A549 (cell line): ENCODE results near the gene ATF5. TPM values are rescaled to one million over a fixed set of nuclear protein-coding genes. Genes with fewer than 3 reads are reported as not detected.

Experiments used
- ATAC-seq, 2 experiments: fragments of 200-7000 bp in 1 of 2; fragments of >200 bp in 1 of 2; cut with Nextera tagmentation in 1 of 2; cut with Tn5 transposase in 1 of 2; 3 replicates each; pipeline versions ENCODE4 v1.8.0 to v1.9.1; 2018 to 2020; ENCODE audit warnings: mild to moderate bottlenecking in 1 of 2, moderate library complexity in 1 of 2
- CTCF ChIA-PET: fragments of 300-600 bp; sonication (Branson Sonifier 250); formaldehyde crosslinking; extraction: SDS; loops from one replicate; lab custom pipeline; 2021; ENCODE audit warnings: antibody characterized with exemption, inconsistent platforms; lab: Yijun Ruan, JAX
- POLR2A ChIA-PET: fragments of 350-600 bp; formaldehyde crosslinking; extraction: SDS; loops from one replicate; lab custom pipeline; 2021; ENCODE audit warnings: antibody characterized with exemption, inconsistent platforms; lab: Yijun Ruan, JAX
- DNase-seq, 2 experiments: peaks; one replicate each; pipeline versions ENCODE4 v3.0.0 to v3.0.0-alpha.2; 2011 to 2016; ENCODE audit warnings: low read depth in 1 of 2, low spot score in 1 of 2
- FAIRE-seq: peaks from 2 replicates; lab custom pipeline; 2011; peaks lifted over from hg19 to GRCh38; lab: Jason Lieb, UNC
- H3K27ac ChIP-seq, 2 experiments: fragments of >200 bp; sonication (Bioruptor Twin); formaldehyde crosslinking; 3 replicates each; pipeline ENCODE4 v1.5.1; 2016 to 2017
- H3K4me1 ChIP-seq: fragments of >200 bp; sonication (Bioruptor Twin); formaldehyde crosslinking; 3 replicates; pipeline ENCODE4 v1.6.1; 2016
- H3K4me2 ChIP-seq: fragments of >200 bp; sonication (Bioruptor Twin); formaldehyde crosslinking; 3 replicates; pipeline ENCODE4 v1.6.1; 2016
- H3K4me3 ChIP-seq: fragments of >200 bp; sonication (Bioruptor Twin); formaldehyde crosslinking; 3 replicates; pipeline ENCODE4 v1.5.1; 2016
- H3K9me3 ChIP-seq: fragments of >200 bp; sonication (Bioruptor Twin); formaldehyde crosslinking; 3 replicates; pipeline ENCODE4 v1.6.1; 2016
- BCL3 ChIP-seq: fragments of >200 bp; sonication (Bioruptor Twin); formaldehyde crosslinking; IDR thresholded peaks from 3 replicates; pipeline ENCODE4 v1.6.1; 2016
- CBX8 ChIP-seq: fragments of 200-600 bp; sonication (generic); IDR thresholded peaks from 2 replicates; pipeline ENCODE4 v1.6.1; 2016
- CEBPB ChIP-seq, 2 experiments: fragments of >200 bp in 1 of 2; sonication (Bioruptor Twin) in 1 of 2; formaldehyde crosslinking in 1 of 2; IDR thresholded peaks; 2 replicates each; pipeline ENCODE4 v1.6.1; 2012 to 2016
- EHF ChIP-seq: fragments of 250-450 bp; sonication (Bioruptor Pico); IDR thresholded peaks from 2 replicates; pipeline ENCODE4 v1.5.0; 2020; ENCODE audit warnings: mild to moderate bottlenecking
- EHMT2 ChIP-seq: fragments of 200-600 bp; sonication (generic); IDR thresholded peaks from 2 replicates; pipeline ENCODE4 v1.6.1; 2016; ENCODE audit warnings: antibody characterized with exemption, low read depth, mild to moderate bottlenecking, moderate library complexity
- ESRRA ChIP-seq: fragments of 150-350 bp; IDR thresholded peaks from 2 replicates; pipeline ENCODE4 v1.6.1; 2014; ENCODE audit warnings: mild to moderate bottlenecking, low read length, borderline replicate concordance
- FOSB ChIP-seq: fragments of 250-450 bp; sonication (Bioruptor Pico); IDR thresholded peaks from 2 replicates; pipeline ENCODE4 v1.5.0; 2020; ENCODE audit warnings: mild to moderate bottlenecking, moderate library complexity
- FOSL2 ChIP-seq, 2 experiments: fragments of 450-650 bp in 1 of 2; fragments of >200 bp in 1 of 2; sonication (Bioruptor Twin) in 1 of 2; formaldehyde crosslinking; IDR thresholded peaks; 2 replicates each; pipeline versions ENCODE4 v1.5.0 to v1.6.1; 2016 to 2020; ENCODE audit warnings: mild to moderate bottlenecking in 1 of 2, moderate library complexity in 1 of 2
- FOXS1 ChIP-seq: fragments of 250-450 bp; sonication (Bioruptor Pico); IDR thresholded peaks from 2 replicates; pipeline ENCODE4 v1.5.0; 2020; ENCODE audit warnings: mild to moderate bottlenecking, moderate library complexity
- HOXA7 ChIP-seq: fragments of 250-450 bp; sonication (Bioruptor Pico); IDR thresholded peaks from 2 replicates; pipeline ENCODE4 v1.5.0; 2020; ENCODE audit warnings: mild to moderate bottlenecking, moderate library complexity
- HOXB5 ChIP-seq: fragments of 250-450 bp; sonication (Bioruptor Pico); IDR thresholded peaks from 2 replicates; pipeline ENCODE4 v1.5.0; 2020; ENCODE audit warnings: mild to moderate bottlenecking, moderate library complexity
- JUNB ChIP-seq: fragments of >200 bp; sonication (Bioruptor Twin); formaldehyde crosslinking; IDR thresholded peaks from 2 replicates; pipeline ENCODE4 v1.6.1; 2016
- KDM5A ChIP-seq: fragments of 200-600 bp; sonication (generic); IDR thresholded peaks from 2 replicates; pipeline ENCODE4 v1.6.1; 2016; ENCODE audit warnings: antibody characterized with exemption, mild to moderate bottlenecking
- MAFK ChIP-seq: fragments of 450-650 bp; IDR thresholded peaks from 2 replicates; pipeline ENCODE4 v1.6.1; 2014; ENCODE audit not compliant: partially characterized antibody
- MAX ChIP-seq: IDR thresholded peaks from 2 replicates; pipeline ENCODE4 v1.6.1; 2012
- MAZ ChIP-seq: fragments of 150-350 bp; IDR thresholded peaks from 2 replicates; pipeline ENCODE4 v1.6.1; 2014; ENCODE audit warnings: antibody characterized with exemption, low read depth, low read length, borderline replicate concordance
- POLR2AphosphoS2 ChIP-seq: conservative IDR thresholded peaks from 2 replicates; pipeline ENCODE4 v1.6.1; 2012; ENCODE audit warnings: low read length, improper control_type of control experiment, inconsistent platforms
- RAD21 ChIP-seq, 2 experiments: fragments of >200 bp in 1 of 2; sonication (Bioruptor Twin) in 1 of 2; formaldehyde crosslinking in 1 of 2; IDR thresholded peaks in 1 of 2; conservative IDR thresholded peaks in 1 of 2; 2 replicates in 1 of 2; 3 replicates in 1 of 2; pipeline ENCODE4 v1.6.1; 2012 to 2018; ENCODE audit warnings: inconsistent platforms in 1 of 2
- RNF2 ChIP-seq: fragments of 200-600 bp; sonication (generic); IDR thresholded peaks from 2 replicates; pipeline ENCODE4 v1.6.1; 2016; ENCODE audit warnings: low read depth, mild to moderate bottlenecking, antibody characterized with exemption, moderate library complexity, borderline replicate concordance
- SMC3 ChIP-seq: fragments of >200 bp; sonication (Bioruptor Twin); formaldehyde crosslinking; IDR thresholded peaks from 3 replicates; pipeline ENCODE4 v1.6.1; 2018; ENCODE audit warnings: inconsistent platforms
- TFCP2L1 ChIP-seq: fragments of 250-450 bp; sonication (Bioruptor Pico); IDR thresholded peaks from 2 replicates; pipeline ENCODE4 v1.5.0; 2021; ENCODE audit warnings: mild to moderate bottlenecking
- USF2 ChIP-seq: fragments of 450-650 bp; IDR thresholded peaks from 2 replicates; pipeline ENCODE4 v1.6.1; 2014; ENCODE audit warnings: antibody characterized with exemption
- ZSCAN20 ChIP-seq: fragments of 250-450 bp; sonication (Bioruptor Pico); IDR thresholded peaks from 2 replicates; pipeline ENCODE4 v1.8.0; 2022; ENCODE audit warnings: mild to moderate bottlenecking, moderate library complexity
- WGBS: methylation state at CpG from one replicate; pipeline ENCODE4 v1.1.6; 2017; ENCODE audit errors: missing lambda C conversion rate; 5-methylcytosine and 5-hydroxymethylcytosine counted together
- polyA plus RNA-seq, 4 experiments: library from polyadenylated mRNA; depleted of rRNA in 3 of 4; stranded (reverse); fragments of >200 nt; fragmentation: RNase III in 1 of 4; extraction: RNeasy Plus Mini Kit Qiagen cat#74134 plus additional on column Dnase treatment in 1 of 4; gene quantifications; 2 replicates in 3 of 4; 3 replicates in 1 of 4; pipeline ENCODE4 v1.2.3, GENCODE V29; 2011 to 2017
- TF ChIP-seq, protein P1 (sequence below): fragments of 250-450 bp; sonication (Bioruptor Pico); IDR thresholded peaks from 2 replicates; pipeline ENCODE4 v1.5.0; 2020; ENCODE audit warnings: low read depth, mild to moderate bottlenecking, moderate library complexity
- TF ChIP-seq, protein P2 (sequence below): IDR thresholded peaks from 2 replicates; pipeline ENCODE4 v1.6.1; 2012

ATF5 gene
- polyA plus RNA-seq, 2 of the 4 experiments (the other 2 are of a cell fraction): 12.9 to 42.8 TPM

- Histone ChIP-seq H3K9me3 (peaks cover 10% of the 10 kb centered on the region), H3K4me1 (peaks cover 11% of the 10 kb centered on the region), H3K4me2 (no peak overlapping the region), H3K27ac (no peak overlapping the region), H3K4me3 (no peak overlapping the region)
- CTCF ChIA-PET: interaction anchor here (2.3 to 3.8 kb wide), 2 partner anchors 8 to 56 kb away, joined by 7 to 24 read pairs; no protein-coding TSS in a partner anchor
- 97% methylated on average over 17 of the region's 17 CpGs for WGBS
- TF ChIP-seq HOXA7 (no peak), FOSB (no peak), KDM5A (no peak), FOSL2 (IDR thresholded peaks at IDR 0.05) (no peak), FOSL2 (CRISPR knock-in tag; IDR thresholded peaks at IDR 0.05) (no peak), ESRRA (no peak), JUNB (no peak), EHF (CRISPR knock-in tag) (no peak), RNF2 (no peak), FOXS1 (CRISPR knock-in tag) (no peak), ZSCAN20 (CRISPR knock-in tag) (no peak), MAFK (no peak), RAD21 (conservative IDR thresholded peaks at IDR 0.05 in 1 of 2, IDR thresholded peaks at IDR 0.05 in 1 of 2) (no peak), POLR2AphosphoS2 (no peak), HOXB5 (no peak), EHMT2 (no peak), TFCP2L1 (CRISPR knock-in tag) (no peak)
- TF ChIP-seq, protein P1, sequence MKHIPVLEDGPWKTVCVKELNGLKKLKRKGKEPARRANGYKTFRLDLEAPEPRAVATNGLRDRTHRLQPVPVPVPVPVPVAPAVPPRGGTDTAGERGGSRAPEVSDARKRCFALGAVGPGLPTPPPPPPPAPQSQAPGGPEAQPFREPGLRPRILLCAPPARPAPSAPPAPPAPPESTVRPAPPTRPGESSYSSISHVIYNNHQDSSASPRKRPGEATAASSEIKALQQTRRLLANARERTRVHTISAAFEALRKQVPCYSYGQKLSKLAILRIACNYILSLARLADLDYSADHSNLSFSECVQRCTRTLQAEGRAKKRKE (CRISPR knock-in tag): no peak
- no peak for ATAC-seq
- no peak for DNase-seq
- no peak for FAIRE-seq
- POLR2A ChIA-PET: no interaction called here
Observed at GRCh38 chr19:49881186-49881585, 47.8 kb upstream of the ATF5 start.

DNA sequence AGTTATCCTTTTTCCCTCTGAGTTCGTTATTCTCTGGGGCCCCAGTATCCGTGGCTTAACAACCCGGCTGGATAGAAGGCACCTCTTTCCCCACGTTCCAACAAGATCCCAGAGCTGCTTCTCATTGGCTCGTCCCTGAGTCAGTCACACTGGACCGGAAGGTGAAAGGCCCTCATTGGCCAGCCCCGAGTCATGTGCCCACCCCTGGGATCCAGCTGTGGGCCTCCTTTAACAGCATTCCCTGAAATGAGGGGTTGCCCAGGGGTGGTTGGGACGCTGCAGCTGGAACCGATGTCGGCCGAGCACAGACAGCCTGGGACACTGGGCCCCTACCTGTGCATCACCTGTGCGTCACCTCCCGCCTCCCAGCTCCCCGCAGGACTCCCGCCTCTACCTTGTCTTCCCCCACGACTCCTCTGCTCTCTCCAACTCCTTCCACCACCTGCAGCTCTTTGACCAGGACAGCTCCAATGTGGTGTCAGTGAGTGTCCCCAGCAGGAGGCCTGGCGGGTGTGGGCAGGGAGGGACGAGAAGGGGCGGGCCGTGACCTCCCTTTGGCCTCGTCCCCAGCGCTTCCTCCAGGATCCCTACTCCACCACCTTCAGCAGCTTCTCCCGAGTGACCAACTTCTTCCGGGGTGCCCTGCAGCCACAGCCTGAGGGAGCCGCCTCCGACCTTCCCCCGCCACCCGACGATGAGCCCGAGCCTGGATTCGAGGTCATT is 47.2 kb upstream of the ATF5 start:
- H3K9me3 ChIP-seq: peaks cover 10% of the 10 kb centered on the region
- DNase-seq (peak in 1 of 2 experiments; percentile 72), FAIRE-seq (no peak), ATAC-seq (no peak)
- no peak overlapping the region for H3K4me2 ChIP-seq
- WGBS: 94% methylated on average over 31 of the region's 31 CpGs
- no peak overlapping the region for H3K4me3 ChIP-seq
- ChIA-PET CTCF (interaction anchor here (0.6 to 3.8 kb wide), 5 partner anchors 8 to 254 kb away, joined by 3 to 24 read pairs (median 3); no protein-coding TSS in a partner anchor), POLR2A (no interaction called here)
- H3K27ac ChIP-seq: no peak overlapping the region
- H3K4me1 ChIP-seq: peaks cover 11% of the 10 kb centered on the region
- TF ChIP-seq MAZ: no peak
- no peak for TF ChIP-seq MAX
- TF ChIP-seq, protein P2, sequence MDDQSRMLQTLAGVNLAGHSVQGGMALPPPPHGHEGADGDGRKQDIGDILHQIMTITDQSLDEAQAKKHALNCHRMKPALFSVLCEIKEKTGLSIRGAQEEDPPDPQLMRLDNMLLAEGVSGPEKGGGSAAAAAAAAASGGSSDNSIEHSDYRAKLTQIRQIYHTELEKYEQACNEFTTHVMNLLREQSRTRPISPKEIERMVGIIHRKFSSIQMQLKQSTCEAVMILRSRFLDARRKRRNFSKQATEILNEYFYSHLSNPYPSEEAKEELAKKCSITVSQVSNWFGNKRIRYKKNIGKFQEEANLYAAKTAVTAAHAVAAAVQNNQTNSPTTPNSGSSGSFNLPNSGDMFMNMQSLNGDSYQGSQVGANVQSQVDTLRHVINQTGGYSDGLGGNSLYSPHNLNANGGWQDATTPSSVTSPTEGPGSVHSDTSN: peak; percentile 86
- no peak for TF ChIP-seq CBX8
- no peak for TF ChIP-seq CEBPB (IDR thresholded peaks at IDR 0.05)
- TF ChIP-seq USF2: peak; percentile 68
- TF ChIP-seq SMC3: no peak
- no peak for TF ChIP-seq BCL3
- TF ChIP-seq, all 56 proteins: peak for 2
